Esophagus squamous epithelium (tissue), 5 donors: ENCODE results near the gene SLC22A16. TPM values are rescaled to one million over a fixed set of nuclear protein-coding genes. Genes with fewer than 3 reads are reported as not detected.

Experiments
- DNase-seq: peaks from one replicate; lab custom pipeline; 2025; lab: John Stamatoyannopoulos, UW
- H3K27ac ChIP-seq, 4 donors: fragments of 200-600 bp; sonication (generic); one replicate each; pipeline ENCODE4 v1.5.1; 2016 to 2019; ENCODE audit warnings: mild to moderate bottlenecking in 1 of 4
- H3K27me3 ChIP-seq, 4 donors: fragments of 200-600 bp; sonication (generic); 1 replicate in 3 of 4; 2 replicates in 1 of 4; pipeline versions ENCODE4 v1.5.1 to v1.6.0; 2017 to 2021; ENCODE audit warnings: antibody characterized with exemption in 1 of 4
- H3K36me3 ChIP-seq, 3 donors: fragments of 200-600 bp; sonication (generic); one replicate each; pipeline ENCODE4 v1.5.1; 2016 to 2019
- H3K4me1 ChIP-seq, 3 donors: fragments of 200-600 bp; sonication (generic); one replicate each; pipeline ENCODE4 v1.5.1; 2017 to 2019
- H3K4me3 ChIP-seq, 4 donors: fragments of 200-600 bp; sonication (generic); 1 replicate in 3 of 4; 2 replicates in 1 of 4; pipeline ENCODE4 v1.5.1; 2016 to 2019; ENCODE audit warnings: mild to moderate bottlenecking in 2 of 4, moderate library complexity in 1 of 4
- H3K9me3 ChIP-seq, 3 donors: fragments of 200-600 bp; sonication (generic); one replicate each; pipeline ENCODE4 v1.5.1; 2016 to 2019
- POLR2A ChIP-seq, 4 donors: fragments of 450-650 bp; IDR thresholded peaks; one replicate each; pipeline ENCODE4 v1.6.1; 2017; ENCODE audit warnings: antibody characterized with exemption in 4 of 4, mild to moderate bottlenecking in 4 of 4, moderate library complexity in 3 of 4
- WGBS, 2 donors: methylation state at CpG; one replicate each; pipeline ENCODE4 v1.1.5; 2018; 5-methylcytosine and 5-hydroxymethylcytosine counted together
- intact Hi-C: fragments of 100-400 bp; cut with DNase I; formaldehyde crosslinking; loops from one replicate; pipeline ENCODE4 v1.15.0; 2022
- total RNA-seq, 4 donors: library from RNA; depleted of rRNA; stranded (reverse); fragments of >200 nt; gene quantifications; one replicate each; pipeline ENCODE4 v1.1.0, GENCODE V29; 2016
- TF ChIP-seq, protein P1 (sequence below), 6 experiments: fragments of 450-650 bp in 4 of 6; fragments of 200-600 bp in 2 of 6; sonication (generic) in 2 of 6; IDR thresholded peaks; one replicate each; pipeline ENCODE4 v1.5.1; 2016 to 2019; ENCODE audit warnings: antibody characterized with exemption in 6 of 6, mild to moderate bottlenecking in 4 of 6, moderate library complexity in 4 of 6
- donor health status: DM: yes; HTN: yes; CAD: no.

SLC22A16 gene, protein sequence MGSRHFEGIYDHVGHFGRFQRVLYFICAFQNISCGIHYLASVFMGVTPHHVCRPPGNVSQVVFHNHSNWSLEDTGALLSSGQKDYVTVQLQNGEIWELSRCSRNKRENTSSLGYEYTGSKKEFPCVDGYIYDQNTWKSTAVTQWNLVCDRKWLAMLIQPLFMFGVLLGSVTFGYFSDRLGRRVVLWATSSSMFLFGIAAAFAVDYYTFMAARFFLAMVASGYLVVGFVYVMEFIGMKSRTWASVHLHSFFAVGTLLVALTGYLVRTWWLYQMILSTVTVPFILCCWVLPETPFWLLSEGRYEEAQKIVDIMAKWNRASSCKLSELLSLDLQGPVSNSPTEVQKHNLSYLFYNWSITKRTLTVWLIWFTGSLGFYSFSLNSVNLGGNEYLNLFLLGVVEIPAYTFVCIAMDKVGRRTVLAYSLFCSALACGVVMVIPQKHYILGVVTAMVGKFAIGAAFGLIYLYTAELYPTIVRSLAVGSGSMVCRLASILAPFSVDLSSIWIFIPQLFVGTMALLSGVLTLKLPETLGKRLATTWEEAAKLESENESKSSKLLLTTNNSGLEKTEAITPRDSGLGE
- total RNA-seq: under 1 TPM in 1 of 4 donors, not detected in 3; 0.38 TPM

DNA sequence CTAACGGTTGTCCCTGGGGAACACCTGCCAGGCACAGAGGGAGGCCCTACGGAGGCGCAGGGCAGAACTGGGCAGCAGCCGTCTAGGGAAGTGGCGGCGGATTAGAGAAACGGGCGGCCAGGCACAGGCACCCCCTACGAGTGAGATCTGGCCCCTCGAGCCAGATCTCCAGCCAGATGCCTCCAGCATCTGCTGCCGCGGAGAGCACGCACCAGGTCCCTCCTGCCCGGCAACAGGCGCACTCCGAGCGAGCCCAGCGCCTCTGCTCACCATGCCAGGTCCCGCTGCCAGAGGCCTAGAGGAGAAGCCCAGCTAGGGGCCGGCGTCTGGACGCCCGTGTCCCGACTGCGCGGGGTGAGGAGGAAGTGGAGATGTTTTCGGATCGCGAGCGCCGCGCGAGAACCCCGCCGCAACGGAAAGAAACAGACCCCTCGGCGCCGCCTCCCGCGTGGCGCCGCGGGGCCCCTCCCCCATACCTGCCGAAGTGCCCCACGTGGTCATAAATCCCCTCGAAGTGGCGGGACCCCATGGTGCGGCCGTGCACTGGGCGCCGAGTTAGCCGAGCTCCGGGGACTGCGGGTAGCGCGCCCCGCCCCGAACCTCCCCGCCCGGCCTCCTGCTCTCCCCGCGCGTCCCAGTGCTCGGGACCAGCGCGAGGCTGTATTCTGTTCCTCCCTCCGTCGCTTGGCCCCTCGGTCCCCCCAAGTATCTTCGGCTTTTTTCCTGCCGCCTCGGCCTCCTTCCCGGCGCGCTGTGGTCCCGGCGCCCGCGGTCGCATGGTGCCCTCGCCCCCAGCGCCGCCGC, at the start of gene SLC22A16:
Gene SLC22A16 (minus strand): TSS at position 568 of the 804 bp plus-strand sequence. CDS start 39 bp downstream, at position 529.
- intact Hi-C loops: no loop called here
- no peaks in the 10 kb centered on the region for H3K9me3 ChIP-seq
- DNase-seq: no peak

DNA sequence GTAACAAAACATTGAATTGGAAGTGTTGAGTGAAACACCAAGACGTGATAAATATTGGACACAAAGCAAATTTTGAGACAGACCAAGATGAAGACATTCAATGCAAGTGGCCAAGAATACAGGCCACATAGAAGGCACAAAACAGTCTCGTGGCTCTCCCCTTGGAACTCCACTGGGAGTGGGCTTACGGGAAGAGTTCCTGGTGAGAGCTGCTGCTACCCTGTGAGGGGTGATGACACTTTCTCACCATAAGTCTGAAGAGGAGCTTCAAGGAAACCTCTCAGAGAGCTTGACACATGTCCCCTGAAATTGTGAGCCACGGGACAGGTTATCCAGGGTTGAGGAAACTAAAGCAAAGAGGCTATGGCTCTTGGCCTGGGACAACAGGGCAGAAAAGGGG, 48.6 kb upstream of the SLC22A16 start:
- no peak for DNase-seq
- no peaks in the 10 kb centered on the region for H3K9me3 ChIP-seq
- TF ChIP-seq, protein P1, sequence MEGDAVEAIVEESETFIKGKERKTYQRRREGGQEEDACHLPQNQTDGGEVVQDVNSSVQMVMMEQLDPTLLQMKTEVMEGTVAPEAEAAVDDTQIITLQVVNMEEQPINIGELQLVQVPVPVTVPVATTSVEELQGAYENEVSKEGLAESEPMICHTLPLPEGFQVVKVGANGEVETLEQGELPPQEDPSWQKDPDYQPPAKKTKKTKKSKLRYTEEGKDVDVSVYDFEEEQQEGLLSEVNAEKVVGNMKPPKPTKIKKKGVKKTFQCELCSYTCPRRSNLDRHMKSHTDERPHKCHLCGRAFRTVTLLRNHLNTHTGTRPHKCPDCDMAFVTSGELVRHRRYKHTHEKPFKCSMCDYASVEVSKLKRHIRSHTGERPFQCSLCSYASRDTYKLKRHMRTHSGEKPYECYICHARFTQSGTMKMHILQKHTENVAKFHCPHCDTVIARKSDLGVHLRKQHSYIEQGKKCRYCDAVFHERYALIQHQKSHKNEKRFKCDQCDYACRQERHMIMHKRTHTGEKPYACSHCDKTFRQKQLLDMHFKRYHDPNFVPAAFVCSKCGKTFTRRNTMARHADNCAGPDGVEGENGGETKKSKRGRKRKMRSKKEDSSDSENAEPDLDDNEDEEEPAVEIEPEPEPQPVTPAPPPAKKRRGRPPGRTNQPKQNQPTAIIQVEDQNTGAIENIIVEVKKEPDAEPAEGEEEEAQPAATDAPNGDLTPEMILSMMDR (IDR thresholded peaks at IDR 0.05): no peak
- no peak for TF ChIP-seq POLR2A (IDR thresholded peaks at IDR 0.05)
- no peak overlapping the region for H3K27ac ChIP-seq
- H3K36me3 ChIP-seq: no peaks in the 10 kb centered on the region
- H3K27me3 ChIP-seq: no peaks in the 10 kb centered on the region
- peaks cover 4 to 11% (median 6%) of the 10 kb centered on the region in 3 donors for H3K4me1 ChIP-seq
- no peak overlapping the region for H3K4me3 ChIP-seq
- WGBS, 2 donors: 55 to 57% methylated on average over 4 of the region's 4 CpGs
- intact Hi-C loops: loop anchor here (10.0 kb wide), 3 partner anchors 160 to 470 kb away; no protein-coding TSS in a partner anchor

More for the DNA sequence above, at the start of gene SLC22A16:
- H3K4me1 ChIP-seq: peaks cover 0 to 14% (median 0%) of the 10 kb centered on the region in 3 donors
- peak within 1 kb of the TSS in 3 of 4 donors; percentile 25 to 61 (median 39) for H3K4me3 ChIP-seq
- TF ChIP-seq POLR2A (IDR thresholded peaks at IDR 0.05): no peak
- TF ChIP-seq, protein P1 (IDR thresholded peaks at IDR 0.05): no peak
- no peaks in the 10 kb centered on the region for H3K36me3 ChIP-seq
- no peak within 1 kb of the TSS for H3K27ac ChIP-seq
- WGBS, 2 donors: 8 to 10% methylated on average over 4 to 25 of the region's 85 CpGs
- H3K27me3 ChIP-seq: peaks cover 0 to 53% (median 0%) of the 10 kb centered on the region in 4 donors

DNA sequence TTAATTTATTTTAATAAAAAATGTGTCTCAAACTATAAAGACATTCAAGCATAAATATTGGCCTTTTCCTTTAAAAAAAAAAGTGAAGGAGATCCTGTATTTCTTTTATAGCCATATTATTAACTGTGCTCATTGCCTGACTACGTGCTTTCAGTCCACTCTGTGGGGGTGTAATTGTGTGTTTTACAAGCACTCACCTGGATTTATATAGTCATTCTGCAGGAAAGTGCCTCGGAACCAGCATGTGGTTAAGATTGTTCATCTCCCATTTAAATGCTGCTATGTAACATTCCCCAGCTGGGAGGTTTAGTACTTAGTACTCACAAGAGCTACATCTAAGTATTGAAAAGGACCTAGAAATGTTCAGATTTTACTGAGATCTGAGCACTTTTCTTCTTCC, 47.9 kb upstream of the SLC22A16 start:
- no peaks in the 10 kb centered on the region for H3K27me3 ChIP-seq
- no peak for DNase-seq
- 56 to 72% methylated on average over 2 of the region's 2 CpGs for WGBS, 2 donors
- H3K4me1 ChIP-seq: peaks cover 2 to 11% (median 6%) of the 10 kb centered on the region in 3 donors
- H3K9me3 ChIP-seq: no peaks in the 10 kb centered on the region
- H3K27ac ChIP-seq: no peak overlapping the region
- no peak for TF ChIP-seq POLR2A (IDR thresholded peaks at IDR 0.05)
- TF ChIP-seq, protein P1 (IDR thresholded peaks at IDR 0.05): no peak
- H3K36me3 ChIP-seq: no peaks in the 10 kb centered on the region
- H3K4me3 ChIP-seq: no peak overlapping the region
- intact Hi-C loops: loop anchor here (10.0 kb wide), 3 partner anchors 160 to 470 kb away; no protein-coding TSS in a partner anchor

DNA sequence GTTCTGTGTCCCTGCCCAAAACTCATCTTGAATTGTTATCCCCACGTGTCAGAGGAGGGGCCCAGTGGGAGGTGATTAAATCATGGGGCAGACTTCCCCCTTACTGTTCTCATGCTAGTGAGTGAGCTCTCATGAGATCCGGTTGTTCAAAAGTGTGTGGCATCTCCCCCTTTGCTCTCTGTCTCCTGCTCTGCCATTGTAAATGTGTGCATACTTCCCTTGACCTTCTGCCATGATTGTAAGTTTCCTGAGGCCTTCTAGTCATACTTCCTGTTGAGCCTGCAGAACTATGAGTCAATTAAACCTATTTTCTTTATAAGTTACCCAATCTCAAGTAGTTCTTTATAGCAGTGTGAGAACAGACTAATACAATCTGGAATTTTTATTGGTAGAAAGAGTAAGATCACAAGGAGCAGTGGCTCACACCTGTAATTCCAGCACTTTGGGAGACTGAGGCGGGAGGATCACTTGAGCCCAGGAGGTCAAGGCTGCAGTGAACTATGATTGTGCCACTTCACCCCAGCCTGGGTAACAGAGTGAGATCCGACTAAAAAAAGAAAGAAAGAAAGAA, 47.1 kb upstream of the SLC22A16 start:
- H3K4me1 ChIP-seq: peaks cover 0 to 8% (median 3%) of the 10 kb centered on the region in 3 donors
- H3K9me3 ChIP-seq: no peaks in the 10 kb centered on the region
- WGBS, 2 donors: 69 to 70% methylated on average over 4 of the region's 4 CpGs
- no peak overlapping the region for H3K27ac ChIP-seq
- no peak overlapping the region for H3K4me3 ChIP-seq
- intact Hi-C loops: loop anchor here (10.0 kb wide), 3 partner anchors 161 to 471 kb away; no protein-coding TSS in a partner anchor
- DNase-seq: no peak
- TF ChIP-seq POLR2A (IDR thresholded peaks at IDR 0.05): no peak
- TF ChIP-seq, protein P1 (IDR thresholded peaks at IDR 0.05): no peak
- no peaks in the 10 kb centered on the region for H3K27me3 ChIP-seq
- H3K36me3 ChIP-seq: no peaks in the 10 kb centered on the region
